RWPE2 (cell line): ENCODE measurements around the gene MACO1.

Experiments used
- ATAC-seq: fragments of 200-7000 bp; cut with Tn5 transposase; 3 replicates; pipeline ENCODE4 v1.9.1; 2021; ENCODE audit warnings: low read depth
- DNase-seq: peaks from one replicate; pipeline ENCODE4 v3.0.0-alpha.2; 2020; ENCODE audit warnings: low spot score
- H3K27ac ChIP-seq: fragments of 450-650 bp; 2 replicates; pipeline ENCODE4 v1.5.1; 2017; ENCODE audit warnings: mild to moderate bottlenecking; ENCODE audit not compliant: poor library complexity, severe bottlenecking
- H3K27me3 ChIP-seq: fragments of 250-450 bp; sonication (Bioruptor Pico); 2 replicates; pipeline ENCODE4 v1.5.1; 2021; ENCODE audit warnings: mild to moderate bottlenecking, moderate library complexity; ENCODE audit not compliant: insufficient read depth, poor library complexity, severe bottlenecking
- H3K36me3 ChIP-seq: fragments of 250-450 bp; sonication (Bioruptor Pico); 2 replicates; pipeline ENCODE4 v1.5.1; 2020; ENCODE audit warnings: low read depth, mild to moderate bottlenecking, moderate library complexity
- H3K4me1 ChIP-seq: fragments of 250-450 bp; sonication (Bioruptor Pico); 2 replicates; pipeline ENCODE4 v1.5.1; 2021; ENCODE audit warnings: mild to moderate bottlenecking, moderate library complexity; ENCODE audit not compliant: insufficient read depth, poor library complexity, severe bottlenecking
- H3K4me3 ChIP-seq: fragments of 250-450 bp; sonication (Bioruptor Pico); 2 replicates; pipeline ENCODE4 v1.5.1; 2021; ENCODE audit warnings: mild to moderate bottlenecking, moderate library complexity; ENCODE audit not compliant: severe bottlenecking
- H3K9me3 ChIP-seq: fragments of 250-450 bp; sonication (Bioruptor Pico); 2 replicates; pipeline ENCODE4 v1.5.1; 2021; ENCODE audit warnings: mild to moderate bottlenecking, moderate library complexity; ENCODE audit not compliant: severe bottlenecking
- TF ChIP-seq, protein P1 (sequence below): fragments of 450-650 bp; IDR thresholded peaks from one replicate; pipeline ENCODE4 v1.5.1; 2017; ENCODE audit warnings: mild to moderate bottlenecking, moderate library complexity; ENCODE audit not compliant: poor library complexity, severe bottlenecking

The MACO1 gene

GRCh38 chr1:25461849-25462248 lies 31.2 kb downstream of the MACO1 start:
- Histone ChIP-seq H3K4me1 (no peaks in the 10 kb centered on the region), H3K27ac (no peak overlapping the region), H3K27me3 (no peaks in the 10 kb centered on the region), H3K4me3 (no peak overlapping the region), H3K9me3 (no peaks in the 10 kb centered on the region), H3K36me3 (peaks cover 24% of the 10 kb centered on the region)
- ATAC-seq (no peak), DNase-seq (no peak)
- TF ChIP-seq, protein P1, sequence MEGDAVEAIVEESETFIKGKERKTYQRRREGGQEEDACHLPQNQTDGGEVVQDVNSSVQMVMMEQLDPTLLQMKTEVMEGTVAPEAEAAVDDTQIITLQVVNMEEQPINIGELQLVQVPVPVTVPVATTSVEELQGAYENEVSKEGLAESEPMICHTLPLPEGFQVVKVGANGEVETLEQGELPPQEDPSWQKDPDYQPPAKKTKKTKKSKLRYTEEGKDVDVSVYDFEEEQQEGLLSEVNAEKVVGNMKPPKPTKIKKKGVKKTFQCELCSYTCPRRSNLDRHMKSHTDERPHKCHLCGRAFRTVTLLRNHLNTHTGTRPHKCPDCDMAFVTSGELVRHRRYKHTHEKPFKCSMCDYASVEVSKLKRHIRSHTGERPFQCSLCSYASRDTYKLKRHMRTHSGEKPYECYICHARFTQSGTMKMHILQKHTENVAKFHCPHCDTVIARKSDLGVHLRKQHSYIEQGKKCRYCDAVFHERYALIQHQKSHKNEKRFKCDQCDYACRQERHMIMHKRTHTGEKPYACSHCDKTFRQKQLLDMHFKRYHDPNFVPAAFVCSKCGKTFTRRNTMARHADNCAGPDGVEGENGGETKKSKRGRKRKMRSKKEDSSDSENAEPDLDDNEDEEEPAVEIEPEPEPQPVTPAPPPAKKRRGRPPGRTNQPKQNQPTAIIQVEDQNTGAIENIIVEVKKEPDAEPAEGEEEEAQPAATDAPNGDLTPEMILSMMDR, result no peak

DNA sequence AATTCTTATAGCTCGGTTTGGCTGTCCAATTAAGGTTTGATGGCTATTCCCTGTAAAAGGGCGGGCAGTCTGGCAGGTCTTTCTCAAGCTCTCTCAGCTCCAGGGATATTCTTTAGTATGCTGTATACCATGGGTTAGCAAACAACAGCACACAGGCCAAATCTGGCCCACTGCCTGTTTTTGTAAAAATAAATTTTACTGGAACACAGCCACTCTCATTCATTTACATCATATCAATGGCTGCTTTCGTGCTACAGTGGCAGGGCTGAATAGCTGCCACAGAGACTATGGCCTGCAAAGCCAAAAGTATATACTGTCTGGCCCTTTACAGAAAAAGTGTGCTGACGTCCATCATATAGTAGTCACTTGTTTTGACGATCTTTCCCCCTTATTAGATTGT lies 32.0 kb downstream of the MACO1 start:
- H3K36me3 ChIP-seq, result peaks cover 19% of the 10 kb centered on the region
- H3K9me3 ChIP-seq, result no peaks in the 10 kb centered on the region
- TF ChIP-seq, protein P1, result no peak
- ATAC-seq (no peak), DNase-seq (no peak)
- no peaks in the 10 kb centered on the region for H3K4me1 ChIP-seq
- H3K27ac ChIP-seq, result no peak overlapping the region
- H3K4me3 ChIP-seq, result no peak overlapping the region
- H3K27me3 ChIP-seq, result no peaks in the 10 kb centered on the region

- DNase-seq, result no peak
- H3K4me1 ChIP-seq, result peaks cover 7% of the 10 kb centered on the region
- ATAC-seq, result no peak
- no peaks in the 10 kb centered on the region for H3K27me3 ChIP-seq
- no peak overlapping the region for H3K4me3 ChIP-seq
- H3K9me3 ChIP-seq, result no peaks in the 10 kb centered on the region
- TF ChIP-seq, protein P1, result no peak
- no peak overlapping the region for H3K27ac ChIP-seq
- no peaks in the 10 kb centered on the region for H3K36me3 ChIP-seq
These were observed 36.5 kb downstream of the MACO1 start for GRCh38 chr1:25467193-25467592.

- peaks cover 7% of the 10 kb centered on the region for H3K4me1 ChIP-seq
- H3K27ac ChIP-seq, result no peak overlapping the region
- no peaks in the 10 kb centered on the region for H3K36me3 ChIP-seq
- TF ChIP-seq, protein P1, result no peak
- no peaks in the 10 kb centered on the region for H3K27me3 ChIP-seq
- H3K9me3 ChIP-seq, result no peaks in the 10 kb centered on the region
- DNase-seq (no peak), ATAC-seq (no peak)
- H3K4me3 ChIP-seq, result no peak overlapping the region
These were observed 36.9 kb downstream of the MACO1 start for GRCh38 chr1:25467616-25468015.

GRCh38 chr1:25468033-25468432 lies 37.3 kb downstream of the MACO1 start:
- H3K9me3 ChIP-seq, result peaks cover 3% of the 10 kb centered on the region
- TF ChIP-seq, protein P1, result no peak
- ATAC-seq (no peak), DNase-seq (no peak)
- no peak overlapping the region for H3K27ac ChIP-seq
- H3K4me3 ChIP-seq, result no peak overlapping the region
- H3K36me3 ChIP-seq, result no peaks in the 10 kb centered on the region
- H3K27me3 ChIP-seq, result no peaks in the 10 kb centered on the region
- H3K4me1 ChIP-seq, result peaks cover 7% of the 10 kb centered on the region
